GM19099 (cell line): Measurements from ENCODE around the gene GSG1L.

Experiments used
- POLR2A ChIP-seq: IDR thresholded peaks from 3 replicates; pipeline ENCODE4 v1.6.1; 2011; ENCODE audit warnings: low read depth; ENCODE audit not compliant: insufficient read length; ENCODE audit errors: extremely low read depth

GSG1L gene

DNA sequence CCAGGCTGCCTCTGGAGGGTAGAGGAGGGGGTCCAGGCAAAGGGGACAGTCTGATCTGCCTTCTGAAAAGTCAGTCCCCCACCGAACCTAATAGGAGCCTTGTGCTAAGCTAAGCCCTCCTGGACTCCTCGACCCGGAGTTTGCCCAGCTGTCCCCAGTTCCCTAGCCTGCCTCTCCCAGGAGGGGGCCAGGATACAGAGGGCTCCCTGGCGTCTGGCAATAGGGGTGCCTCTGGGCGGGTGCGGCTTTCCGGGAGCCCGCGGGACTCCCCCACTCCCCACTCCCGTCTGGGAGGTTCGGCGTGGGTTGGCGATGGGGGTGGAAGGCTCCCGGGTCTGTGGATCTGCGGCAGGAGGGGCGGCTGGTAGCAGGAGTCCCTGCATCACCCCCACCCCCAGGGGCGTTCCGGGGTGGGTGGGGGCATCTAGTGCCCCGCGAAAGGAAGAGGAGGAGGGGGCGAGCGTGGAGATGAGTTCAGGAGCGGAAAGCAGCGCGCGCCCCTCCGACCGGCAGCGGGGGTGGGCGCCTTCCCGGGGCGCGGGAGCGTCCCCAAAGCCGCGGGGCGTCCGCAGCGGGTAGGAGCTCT is 1.2 kb downstream of the GSG1L start:
- no peak for TF ChIP-seq POLR2A

DNA sequence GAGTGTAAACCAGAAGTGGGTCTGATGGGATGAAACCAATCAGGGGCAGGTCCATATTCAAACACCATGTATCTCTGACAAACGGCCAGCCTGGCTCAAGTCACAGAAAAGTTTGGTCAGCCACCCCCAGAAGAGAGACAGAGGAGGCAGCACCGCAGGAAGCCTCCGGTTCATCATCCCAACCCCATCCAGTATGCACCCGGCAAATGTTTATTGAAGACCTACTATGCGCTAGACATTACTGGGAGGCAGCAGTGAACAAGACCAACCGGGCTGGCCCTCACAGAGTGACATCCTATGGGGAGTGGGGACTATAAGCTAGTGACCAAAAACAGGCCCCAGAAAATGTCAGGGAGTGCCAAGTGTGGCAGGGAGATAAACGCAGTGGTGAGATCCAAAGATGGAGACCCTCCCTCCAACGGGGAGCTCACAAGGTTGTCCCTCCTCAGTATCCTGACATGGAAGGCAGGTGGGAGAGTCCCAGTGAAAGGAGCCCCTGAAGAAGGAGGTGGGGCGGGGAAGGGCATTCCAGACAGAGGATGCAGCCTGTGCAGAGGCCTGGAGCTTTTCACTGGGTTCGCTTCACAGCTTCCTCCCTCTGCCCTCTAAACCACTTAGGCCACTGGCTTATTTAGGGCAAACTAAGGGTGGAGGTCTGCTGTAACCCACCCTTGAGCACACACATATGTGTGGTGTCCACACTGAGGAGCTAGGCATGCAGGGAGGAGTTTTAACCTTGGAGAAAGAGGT is 2.0 kb downstream of the GSG1L start:
- no peak for TF ChIP-seq POLR2A

DNA sequence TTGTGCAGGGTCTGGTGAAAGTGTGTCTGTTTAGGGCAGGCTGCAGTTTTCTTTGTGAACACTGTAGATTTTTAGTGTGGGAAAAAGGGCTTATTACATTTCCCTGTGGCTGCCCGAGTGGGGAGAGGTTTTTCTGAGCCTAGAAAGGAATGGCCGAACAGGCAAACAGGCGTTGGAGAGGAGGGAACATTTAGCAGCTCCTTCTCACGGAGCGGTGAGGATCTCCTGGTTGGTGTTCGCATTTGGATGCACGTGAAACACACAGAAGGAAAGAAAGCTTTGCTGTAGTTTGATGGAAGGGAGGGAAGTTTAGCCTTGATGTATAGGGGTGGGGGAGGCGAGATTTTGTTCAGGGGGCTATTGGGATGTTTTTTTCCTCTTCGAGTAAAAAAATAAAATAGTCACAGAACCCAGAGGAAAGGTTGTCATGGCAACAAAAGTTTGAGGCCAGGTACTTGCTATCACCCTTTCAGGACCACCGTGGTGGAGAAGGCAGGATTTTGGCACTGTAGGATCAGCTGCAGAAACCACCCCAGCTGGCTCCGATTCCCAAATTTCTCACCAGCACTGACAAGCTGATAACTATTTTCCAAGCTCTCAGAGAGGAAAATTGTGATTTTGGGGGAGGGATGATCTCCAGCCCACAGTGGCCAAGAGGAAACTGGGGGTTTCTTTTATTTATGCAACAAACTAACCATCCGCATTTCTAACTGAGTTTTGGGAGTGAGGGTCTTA is 3.5 kb downstream of the GSG1L start:
- TF ChIP-seq POLR2A = no peak

DNA sequence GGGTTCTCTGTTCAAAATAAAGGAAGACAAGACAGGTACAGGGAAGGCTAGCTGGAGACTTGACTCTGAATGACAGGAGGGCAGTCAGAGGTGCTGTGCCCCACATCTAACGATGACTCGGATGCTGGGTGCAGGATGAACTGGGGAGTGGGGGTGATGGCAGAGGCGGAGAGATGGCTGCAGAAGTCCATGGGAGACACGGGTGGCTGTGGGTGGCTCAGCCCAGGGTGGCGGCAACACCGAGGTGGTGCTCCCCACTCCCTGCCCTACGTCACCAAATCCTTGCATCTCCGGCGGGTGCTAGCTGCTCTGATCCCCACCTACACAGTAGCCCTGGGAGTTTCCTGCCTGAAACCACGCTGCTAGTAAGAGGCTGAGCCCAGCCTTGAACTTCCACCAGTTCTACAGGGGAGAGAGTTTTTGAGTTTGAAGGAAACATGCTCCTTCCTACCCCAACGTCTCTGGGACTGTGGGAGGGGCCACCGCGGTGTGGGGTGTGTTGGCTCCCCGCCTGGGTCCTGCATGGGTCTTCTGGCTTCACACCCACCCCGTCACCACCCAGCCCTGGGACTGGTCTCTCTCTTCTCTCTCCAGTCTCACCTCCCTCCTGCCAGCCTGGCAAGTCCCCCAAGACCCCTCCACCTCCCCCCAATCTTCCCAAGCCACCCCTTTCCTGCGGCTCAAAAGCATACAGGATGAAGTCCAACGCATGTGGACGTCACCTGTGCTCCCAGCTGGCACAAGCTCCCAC is 4.5 kb downstream of the GSG1L start:
- TF ChIP-seq POLR2A = no peak

DNA sequence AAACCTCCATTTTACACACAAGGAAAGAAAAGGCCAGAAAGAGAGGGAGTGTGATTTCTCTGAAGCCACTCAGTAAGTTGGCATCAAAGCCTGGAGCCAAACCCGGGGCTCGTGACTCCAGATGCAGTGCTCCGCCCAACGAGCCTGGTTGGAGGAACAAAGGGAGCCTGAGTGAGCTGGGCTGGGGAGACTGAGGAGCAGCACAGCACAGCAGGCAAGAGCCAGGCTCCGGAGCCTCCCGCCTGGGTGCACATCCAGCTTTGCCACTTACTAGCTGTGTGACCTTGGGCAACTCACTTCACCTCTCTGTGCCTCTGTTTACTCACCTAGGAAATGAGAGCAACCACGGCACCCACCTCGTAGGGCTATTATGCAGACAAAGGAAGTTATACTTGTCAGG is 5.6 kb downstream of the GSG1L start:
- TF ChIP-seq POLR2A = no peak

DNA sequence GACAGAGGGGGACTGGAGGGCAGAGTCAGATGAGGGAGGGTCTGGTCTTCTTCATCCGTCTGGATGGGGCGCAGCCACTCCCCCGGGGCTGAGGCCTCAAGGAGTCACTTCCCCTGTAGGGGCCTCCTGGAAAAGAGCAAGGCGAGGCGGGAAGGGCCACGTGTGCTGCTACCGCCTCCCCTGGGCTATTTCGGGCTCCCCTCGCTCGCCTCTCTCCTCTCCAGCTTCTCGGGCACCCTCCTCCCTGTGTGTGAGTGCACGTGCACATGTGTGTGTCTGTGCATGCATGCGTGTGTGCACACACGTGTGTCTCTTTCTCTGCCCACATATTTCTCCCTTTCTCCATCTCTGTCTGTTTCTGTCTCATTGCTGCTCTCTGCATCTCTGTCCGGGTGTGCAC is 10.1 kb downstream of the GSG1L start:
- TF ChIP-seq POLR2A = no peak

DNA sequence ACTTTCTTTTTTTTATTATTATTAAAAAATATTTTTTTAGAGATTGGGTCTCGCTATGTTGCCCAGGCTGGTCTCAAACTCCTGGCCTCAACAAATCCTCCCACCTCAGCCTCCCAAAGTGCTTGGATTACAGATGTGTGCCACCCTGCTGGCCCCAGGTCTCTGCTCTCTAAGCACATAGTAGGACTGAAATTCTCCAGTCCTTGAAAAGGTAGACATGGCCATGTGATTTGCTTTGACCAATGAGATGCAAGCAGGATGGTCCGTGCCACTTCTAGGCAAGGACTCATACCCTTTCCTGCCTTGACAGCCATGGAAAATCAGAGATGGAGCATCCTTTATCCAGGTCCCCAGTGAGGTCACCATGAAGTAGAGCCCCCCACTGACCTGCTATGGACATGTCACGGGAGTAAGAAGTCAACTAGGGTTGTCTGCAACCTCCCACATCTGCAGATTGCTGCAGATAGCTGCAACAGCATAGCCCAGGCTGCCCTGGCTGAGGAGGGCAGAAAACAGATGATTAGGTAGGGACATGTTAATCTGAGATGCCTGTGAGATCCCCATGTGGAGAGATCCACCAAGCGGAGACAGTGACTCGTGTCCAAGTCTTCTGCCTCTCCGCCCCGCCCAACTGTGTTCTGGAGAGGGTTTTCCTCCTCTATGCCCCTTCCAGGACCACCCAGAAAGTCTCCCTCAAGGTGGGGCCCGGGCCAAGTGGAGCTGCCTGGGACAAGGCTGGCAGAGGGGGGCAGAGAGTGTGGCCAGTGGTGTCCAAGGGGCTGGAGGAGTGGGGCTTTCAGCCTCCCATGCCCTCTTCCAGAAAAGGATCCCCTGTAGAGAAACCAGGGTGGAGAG is 11.0 kb downstream of the GSG1L start:
- TF ChIP-seq POLR2A = no peak

DNA sequence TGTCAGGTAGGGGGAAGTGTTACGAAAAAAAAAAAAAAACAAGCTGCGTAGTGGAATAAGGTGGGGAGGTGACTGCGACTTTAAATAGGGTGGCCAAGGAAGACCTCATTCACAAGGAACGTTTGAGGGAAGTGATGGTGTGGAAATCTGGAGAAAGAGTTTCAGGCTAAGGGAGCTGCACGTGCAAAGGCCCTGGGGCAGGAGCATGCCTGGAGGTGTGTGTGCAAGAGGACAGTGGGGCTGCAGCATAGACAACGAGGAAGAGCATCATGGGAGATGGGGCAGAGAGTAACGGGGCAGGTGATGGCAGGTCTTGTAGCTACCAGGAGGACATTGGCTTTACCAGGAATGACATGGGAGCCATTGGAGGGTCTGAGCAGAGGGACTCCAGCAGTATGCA is 12.0 kb downstream of the GSG1L start:
- no peak for TF ChIP-seq POLR2A

DNA sequence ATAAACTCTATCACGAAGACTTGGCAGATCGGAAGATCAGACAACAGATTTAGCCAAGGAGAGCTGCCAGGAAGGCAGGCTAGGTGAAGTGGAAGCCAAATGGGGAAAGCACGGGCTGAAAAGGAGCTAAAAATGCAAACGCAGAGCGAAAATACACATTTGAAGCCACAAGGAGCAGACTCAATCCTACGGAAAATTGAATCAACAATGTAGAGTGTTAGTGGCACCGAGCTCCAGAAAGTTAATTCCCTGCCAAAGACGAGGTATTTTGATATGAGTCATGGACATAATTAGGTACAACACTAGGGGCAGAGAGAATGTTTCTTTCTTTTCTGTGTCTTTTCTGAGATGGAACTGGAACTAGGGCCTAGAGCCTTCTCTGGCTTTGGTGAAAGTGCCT is 20.7 kb downstream of the GSG1L start:
- no peak for TF ChIP-seq POLR2A

DNA sequence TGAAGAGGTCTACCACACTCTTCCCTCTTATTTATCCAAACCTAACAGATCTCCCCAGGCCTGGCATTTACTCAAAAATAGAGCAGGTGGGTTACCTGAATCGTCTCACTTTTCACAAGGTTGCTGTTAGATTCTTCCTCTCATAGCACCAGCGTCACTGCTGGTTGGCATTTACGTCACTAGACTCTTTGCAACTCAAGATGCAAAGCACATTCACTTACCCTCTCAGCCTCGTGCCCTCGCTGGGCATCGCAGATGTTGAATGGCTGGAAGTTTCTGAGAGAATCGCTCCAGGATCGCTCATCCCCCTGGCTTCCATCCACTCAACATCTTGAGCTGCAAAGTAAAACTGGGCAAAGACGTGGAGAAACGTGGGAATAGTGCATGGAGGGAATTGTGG is 21.9 kb downstream of the GSG1L start:
- TF ChIP-seq POLR2A = no peak

DNA sequence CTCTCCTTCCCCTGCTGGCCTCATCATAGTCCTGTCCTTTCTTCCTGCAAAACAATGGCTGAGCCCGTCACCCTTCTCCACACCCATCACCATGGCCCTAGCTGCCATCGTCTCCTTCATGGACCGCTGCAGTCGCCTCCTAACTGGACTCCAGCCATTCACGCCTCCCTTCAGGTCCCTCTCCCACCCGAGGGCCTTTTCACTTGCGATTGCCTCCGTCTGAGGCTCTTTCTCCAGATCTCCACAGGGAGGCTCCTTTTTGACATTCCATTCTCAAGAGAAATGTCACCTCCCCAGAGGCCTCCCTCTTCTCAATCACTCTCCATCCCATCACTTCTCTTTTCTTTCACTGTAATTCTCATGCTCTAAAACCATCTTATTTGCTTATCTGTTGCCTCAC is 23.5 kb downstream of the GSG1L start:
- no peak for TF ChIP-seq POLR2A

DNA sequence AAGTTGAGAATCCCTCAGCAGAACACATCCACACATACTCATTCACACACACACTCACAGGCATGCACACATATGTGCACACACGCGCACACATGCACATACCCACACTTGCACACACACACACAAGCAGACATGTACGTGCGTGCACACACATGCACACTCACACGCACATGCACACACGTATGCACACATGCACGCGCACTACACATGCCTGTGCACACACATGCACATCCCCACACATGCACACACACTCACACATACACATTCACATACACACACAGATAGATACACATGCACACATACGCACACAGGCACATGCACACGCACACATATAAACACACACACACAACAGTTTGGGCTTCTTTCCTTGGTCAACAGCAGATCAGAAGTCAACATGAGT is 24.0 kb downstream of the GSG1L start:
- TF ChIP-seq POLR2A = no peak

DNA sequence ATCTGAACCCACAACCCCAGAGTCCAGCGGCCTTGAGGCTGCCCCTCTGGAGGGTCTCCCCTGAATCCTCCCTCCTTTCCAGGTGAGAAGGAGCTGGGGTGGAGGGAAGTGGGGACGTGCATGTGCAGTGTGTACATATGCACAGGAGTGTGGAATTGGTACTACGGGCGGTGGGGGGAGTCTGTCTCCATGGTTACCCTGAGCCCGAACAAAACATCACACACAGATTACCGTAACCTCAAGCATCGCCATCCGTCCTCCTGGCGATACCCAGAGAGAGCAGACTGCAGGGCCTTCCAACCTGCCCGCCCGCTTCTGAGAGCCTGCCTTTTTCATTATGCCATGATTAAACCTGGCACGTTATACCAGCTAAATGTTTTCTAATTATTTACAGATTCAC is 25.1 kb downstream of the GSG1L start:
- TF ChIP-seq POLR2A = no peak

DNA sequence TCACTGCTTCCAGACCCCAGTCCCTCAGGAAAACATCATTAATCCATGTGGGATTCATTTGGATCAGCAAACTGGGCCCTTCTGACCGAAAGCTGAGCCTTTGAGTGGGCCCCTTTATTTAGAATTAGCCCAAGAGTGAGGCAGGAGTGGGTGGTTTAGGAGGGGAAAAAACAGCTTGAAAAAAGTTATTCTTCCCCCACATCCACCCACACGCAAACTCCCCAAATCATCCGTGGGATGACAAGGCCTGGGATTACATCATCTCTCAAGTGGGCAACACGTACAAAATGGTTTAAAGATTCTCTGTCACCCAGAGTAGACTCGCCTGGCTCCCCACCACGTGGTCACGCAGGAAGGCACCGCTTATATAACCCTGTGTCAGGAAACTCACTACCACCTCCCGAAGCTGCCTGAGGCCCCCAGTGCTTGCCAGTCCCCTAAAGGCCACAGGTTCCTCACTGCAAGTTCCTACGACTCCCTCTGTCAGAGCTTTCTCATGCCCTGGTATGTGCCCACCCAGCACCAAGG is 27.6 kb downstream of the GSG1L start:
- TF ChIP-seq POLR2A = no peak
